Upper lobe of left lung (tissue), 4 donors: ENCODE results near the gene KRTCAP2.

Source experiments
- POLR2A ChIP-seq, 4 donors: fragments of 450-650 bp; IDR thresholded peaks; one replicate each; pipeline ENCODE4 v1.5.1; 2016 to 2017; ENCODE audit warnings: antibody characterized with exemption in 4 of 4, mild to moderate bottlenecking in 2 of 4
- POLR2AphosphoS5 ChIP-seq, 2 donors: sonication (generic); formaldehyde crosslinking; IDR thresholded peaks; one replicate each; pipeline ENCODE4 v1.5.1; 2017; ENCODE audit warnings: antibody characterized with exemption in 2 of 2
- TF ChIP-seq, protein P1 (sequence below), 6 experiments: fragments of 450-650 bp in 4 of 6; fragments of 200-600 bp in 2 of 6; sonication (generic) in 2 of 6; IDR thresholded peaks; one replicate each; pipeline ENCODE4 v1.5.1; 2016 to 2019; ENCODE audit warnings: antibody characterized with exemption in 6 of 6

- TF ChIP-seq, protein P1, sequence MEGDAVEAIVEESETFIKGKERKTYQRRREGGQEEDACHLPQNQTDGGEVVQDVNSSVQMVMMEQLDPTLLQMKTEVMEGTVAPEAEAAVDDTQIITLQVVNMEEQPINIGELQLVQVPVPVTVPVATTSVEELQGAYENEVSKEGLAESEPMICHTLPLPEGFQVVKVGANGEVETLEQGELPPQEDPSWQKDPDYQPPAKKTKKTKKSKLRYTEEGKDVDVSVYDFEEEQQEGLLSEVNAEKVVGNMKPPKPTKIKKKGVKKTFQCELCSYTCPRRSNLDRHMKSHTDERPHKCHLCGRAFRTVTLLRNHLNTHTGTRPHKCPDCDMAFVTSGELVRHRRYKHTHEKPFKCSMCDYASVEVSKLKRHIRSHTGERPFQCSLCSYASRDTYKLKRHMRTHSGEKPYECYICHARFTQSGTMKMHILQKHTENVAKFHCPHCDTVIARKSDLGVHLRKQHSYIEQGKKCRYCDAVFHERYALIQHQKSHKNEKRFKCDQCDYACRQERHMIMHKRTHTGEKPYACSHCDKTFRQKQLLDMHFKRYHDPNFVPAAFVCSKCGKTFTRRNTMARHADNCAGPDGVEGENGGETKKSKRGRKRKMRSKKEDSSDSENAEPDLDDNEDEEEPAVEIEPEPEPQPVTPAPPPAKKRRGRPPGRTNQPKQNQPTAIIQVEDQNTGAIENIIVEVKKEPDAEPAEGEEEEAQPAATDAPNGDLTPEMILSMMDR (IDR thresholded peaks at IDR 0.05), result no peak
- TF ChIP-seq POLR2AphosphoS5 (IDR thresholded peaks at IDR 0.05), result no peak
- no peak for TF ChIP-seq POLR2A (IDR thresholded peaks at IDR 0.05)
Measured at GRCh38 chr1:155185783-155186066, 12.6 kb upstream of the KRTCAP2 start.
